ENCODE data around the gene PNMA8C.

- no peak for TF ChIP-seq CTCF (IDR thresholded peaks at IDR 0.05; ENCODE audit: borderline replicate concordance, extremely low read depth, low read length, poor library complexity, severe bottlenecking)
- TF ChIP-seq EZH2 (IDR thresholded peaks at IDR 0.05; ENCODE audit: borderline replicate concordance, low read depth, low read length, severe bottlenecking), result no peak
Measured at GRCh38 chr19:46388311-46389095, 40.2 kb downstream of the PNMA8C start.

Data from DND-41 (cell line).